ENCODE results near the gene VPS39.

VPS39 gene

DNA sequence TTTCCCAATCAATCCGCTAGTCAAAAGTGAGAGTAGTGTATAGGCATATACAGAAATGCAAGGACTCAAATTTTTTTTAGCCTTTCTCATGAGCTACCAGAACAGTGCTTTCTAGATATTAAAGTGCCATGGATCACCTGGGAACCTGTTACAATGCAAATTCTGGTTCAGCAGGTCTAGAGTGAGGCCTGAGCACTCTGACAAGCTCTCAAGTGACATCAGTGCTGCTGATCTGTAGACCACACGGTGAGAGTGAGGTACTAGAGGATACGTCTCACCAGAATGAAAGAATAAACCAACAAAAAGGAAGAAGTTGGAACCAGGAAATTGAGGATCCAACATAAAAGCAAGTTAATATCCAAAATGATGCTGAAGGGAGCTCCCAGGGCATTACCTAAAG lies 97.7 kb downstream of the VPS39 start:
- Histone ChIP-seq H3K4me1 (ENCODE audit: control insufficient read depth, insufficient read depth, low read length) (no peaks in the 10 kb centered on the region), H3K27ac (ENCODE audit: extremely low read depth, low read depth, low read length) (no peak overlapping the region), H3K4me3 (ENCODE audit: low read depth, low read length) (no peak overlapping the region), H3K36me3 (ENCODE audit: control insufficient read depth in 2 of 2, insufficient read depth in 1 of 2, low read length in 2 of 2) (no peaks in the 10 kb centered on the region), H3K9me3 (ENCODE audit: control insufficient read depth, insufficient read depth, low read depth, low read length) (no peaks in the 10 kb centered on the region)
- ChIA-PET CTCF (no interaction called here), POLR2A (no interaction called here)
- TF ChIP-seq ZBTB7A (tag by site-specific recombination; IDR thresholded peaks at IDR 0.05; ENCODE audit: low read depth), result no peak
- TF ChIP-seq TRIM28 (IDR thresholded peaks at IDR 0.05; ENCODE audit: borderline replicate concordance, low read length), result no peak
- TF ChIP-seq YY1 (tag by site-specific recombination; IDR thresholded peaks at IDR 0.05), result no peak
- no peak for TF ChIP-seq ZNF416 (tag by site-specific recombination; IDR thresholded peaks at IDR 0.05)
- no peak for TF ChIP-seq ZNF140 (tag by site-specific recombination; IDR thresholded peaks at IDR 0.05)
- no peak for TF ChIP-seq ZBTB44 (tag by site-specific recombination; IDR thresholded peaks at IDR 0.05)
- TF ChIP-seq ZNF391 (tag by site-specific recombination; IDR thresholded peaks at IDR 0.05; ENCODE audit: borderline replicate concordance, low read depth), result no peak
- no peak for TF ChIP-seq ZNF585B (tag by site-specific recombination; IDR thresholded peaks at IDR 0.05)
- no peak for TF ChIP-seq SP2 (tag by site-specific recombination; IDR thresholded peaks at IDR 0.05)
- TF ChIP-seq ZNF596 (tag by site-specific recombination; IDR thresholded peaks at IDR 0.05), result no peak
- no peak for TF ChIP-seq ZNF571 (tag by site-specific recombination; IDR thresholded peaks at IDR 0.05)
- TF ChIP-seq ZNF843 (tag by site-specific recombination; IDR thresholded peaks at IDR 0.05), result no peak

DNA sequence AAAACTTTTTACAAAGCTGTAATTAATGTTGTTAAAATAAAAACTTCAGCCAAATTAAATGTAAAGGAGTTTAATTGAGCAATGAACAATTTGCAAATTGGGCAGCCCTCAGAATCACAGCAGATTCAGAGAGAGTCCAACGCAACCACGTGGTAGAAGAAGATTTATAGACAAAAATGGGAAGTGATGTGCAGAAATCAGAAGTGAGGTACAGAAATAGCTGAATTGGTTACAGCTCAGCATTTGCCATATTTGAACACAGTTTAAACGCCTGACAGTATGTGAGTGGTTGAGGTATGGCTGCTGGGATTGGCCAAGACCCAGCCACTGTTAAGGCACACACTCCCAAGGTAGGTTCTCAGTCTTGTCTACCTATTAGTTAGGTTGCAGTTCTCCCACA lies 99.3 kb downstream of the VPS39 start:
- no peak for TF ChIP-seq GLIS2 (tag by site-specific recombination; IDR thresholded peaks at IDR 0.05)
- no peak for TF ChIP-seq SP7 (tag by site-specific recombination; IDR thresholded peaks at IDR 0.05)
- no peak for TF ChIP-seq ZNF670 (tag by site-specific recombination; IDR thresholded peaks at IDR 0.05; ENCODE audit: low read depth)
- no peak for TF ChIP-seq TRIM28 (IDR thresholded peaks at IDR 0.05; ENCODE audit: borderline replicate concordance, low read length)
- no peak for TF ChIP-seq ZFP69B (tag by site-specific recombination; IDR thresholded peaks at IDR 0.05)
- TF ChIP-seq ZNF175 (tag by site-specific recombination; IDR thresholded peaks at IDR 0.05), result no peak
- TF ChIP-seq ZNF776 (tag by site-specific recombination; IDR thresholded peaks at IDR 0.05; ENCODE audit: borderline replicate concordance), result no peak
- TF ChIP-seq ZNF19 (tag by site-specific recombination; IDR thresholded peaks at IDR 0.05; ENCODE audit: low read depth), result no peak
- TF ChIP-seq, protein P1, sequence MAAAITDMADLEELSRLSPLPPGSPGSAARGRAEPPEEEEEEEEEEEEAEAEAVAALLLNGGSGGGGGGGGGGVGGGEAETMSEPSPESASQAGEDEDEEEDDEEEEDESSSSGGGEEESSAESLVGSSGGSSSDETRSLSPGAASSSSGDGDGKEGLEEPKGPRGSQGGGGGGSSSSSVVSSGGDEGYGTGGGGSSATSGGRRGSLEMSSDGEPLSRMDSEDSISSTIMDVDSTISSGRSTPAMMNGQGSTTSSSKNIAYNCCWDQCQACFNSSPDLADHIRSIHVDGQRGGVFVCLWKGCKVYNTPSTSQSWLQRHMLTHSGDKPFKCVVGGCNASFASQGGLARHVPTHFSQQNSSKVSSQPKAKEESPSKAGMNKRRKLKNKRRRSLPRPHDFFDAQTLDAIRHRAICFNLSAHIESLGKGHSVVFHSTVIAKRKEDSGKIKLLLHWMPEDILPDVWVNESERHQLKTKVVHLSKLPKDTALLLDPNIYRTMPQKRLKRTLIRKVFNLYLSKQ (tag by site-specific recombination; IDR thresholded peaks at IDR 0.05; ENCODE audit: borderline replicate concordance), result no peak
- Histone ChIP-seq H3K4me1 (ENCODE audit: control insufficient read depth, insufficient read depth, low read length) (no peaks in the 10 kb centered on the region), H3K4me3 (ENCODE audit: low read depth, low read length) (no peak overlapping the region), H3K27ac (ENCODE audit: extremely low read depth, low read depth, low read length) (no peak overlapping the region), H3K9me3 (ENCODE audit: control insufficient read depth, insufficient read depth, low read depth, low read length) (no peaks in the 10 kb centered on the region), H3K36me3 (ENCODE audit: control insufficient read depth in 2 of 2, insufficient read depth in 1 of 2, low read length in 2 of 2) (no peaks in the 10 kb centered on the region)
- ChIA-PET CTCF (interaction anchor here (1.9 kb wide), 1 partner anchor 24 kb away, joined by 9 read pairs; no protein-coding TSS in a partner anchor), POLR2A (no interaction called here)
